GM21717 (cell line): ENCODE results near the gene HS6ST3.
"Not testable (repeated sequence)": the region's sequence is repeated elsewhere in the genome, so short reads cannot be mapped to it uniquely, and the experiment has no call there.

Source experiments
- ATAC-seq: cut with Tn5 transposase; IDR thresholded peaks from one replicate; pipeline ENCODE4 v1.9.1; 2021; ENCODE audit warnings: mild to moderate bottlenecking, moderate library complexity; ENCODE audit not compliant: unreplicated experiment

HS6ST3 gene

DNA sequence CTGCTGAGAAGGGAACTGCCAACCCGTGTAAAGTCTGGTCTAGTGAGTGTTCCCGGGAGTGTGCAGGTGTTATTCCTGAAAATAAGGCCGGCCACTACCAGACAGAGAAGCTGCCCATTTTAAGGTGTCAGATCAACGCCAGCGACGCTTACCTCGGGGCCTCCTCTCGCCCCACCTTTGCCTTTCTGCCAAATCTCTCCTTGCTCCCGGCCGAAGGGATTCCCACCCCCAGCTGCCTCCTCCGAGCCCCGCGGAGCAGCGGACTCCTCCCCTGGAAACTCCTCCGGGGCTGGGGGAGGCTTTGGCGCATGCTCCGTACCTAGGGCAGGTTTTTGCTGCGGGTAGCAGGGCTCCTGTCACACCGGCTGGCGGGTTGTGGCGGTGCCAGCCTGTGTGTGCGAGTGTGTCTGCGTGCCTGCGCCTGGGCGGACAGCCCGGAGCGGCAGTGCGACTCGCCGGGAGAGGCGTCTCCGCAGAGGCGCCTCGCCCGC is at the start of gene HS6ST3:
TSS of gene HS6ST3 (plus strand) at position 359 of the 491 bp plus-strand sequence.
- no peak for ATAC-seq

DNA sequence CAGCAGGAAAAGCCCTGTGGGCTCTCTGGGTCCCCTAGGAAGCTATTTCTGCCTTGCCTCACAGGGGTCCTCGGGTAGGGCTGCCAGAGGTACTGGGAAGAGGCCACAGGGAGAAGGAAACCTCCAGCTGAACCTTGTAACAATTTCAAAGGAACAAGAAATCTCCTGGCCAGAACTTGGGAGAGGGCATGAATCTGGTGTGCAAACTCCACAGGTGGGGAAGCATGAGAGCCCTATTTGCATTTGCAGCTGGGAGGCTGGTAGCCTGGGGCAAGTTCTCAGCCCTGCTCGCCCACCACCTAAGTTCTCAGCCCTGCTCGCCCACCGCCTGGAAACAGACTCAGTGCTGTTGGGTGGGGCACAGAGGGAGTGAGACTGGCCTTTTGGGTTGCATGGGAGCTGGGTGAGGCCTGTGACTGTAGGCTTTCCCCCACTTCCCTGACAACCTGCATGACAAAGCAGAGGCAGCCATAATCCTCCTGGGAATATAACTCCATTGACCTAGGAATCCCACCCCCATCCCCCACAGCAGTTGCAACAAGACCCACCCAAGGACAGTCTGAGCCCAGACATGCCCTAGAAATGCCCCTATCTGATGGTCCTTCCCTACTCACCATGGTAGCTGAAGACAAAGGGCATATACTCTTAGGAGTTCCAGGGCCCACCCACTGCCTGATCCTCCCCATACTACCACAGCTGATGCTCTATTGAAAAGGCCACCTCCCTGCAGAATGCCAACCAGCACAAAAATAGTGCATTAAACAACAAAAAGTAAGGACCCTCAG is 48.4 kb upstream of the HS6ST3 start:
- ATAC-seq, result no peak

DNA sequence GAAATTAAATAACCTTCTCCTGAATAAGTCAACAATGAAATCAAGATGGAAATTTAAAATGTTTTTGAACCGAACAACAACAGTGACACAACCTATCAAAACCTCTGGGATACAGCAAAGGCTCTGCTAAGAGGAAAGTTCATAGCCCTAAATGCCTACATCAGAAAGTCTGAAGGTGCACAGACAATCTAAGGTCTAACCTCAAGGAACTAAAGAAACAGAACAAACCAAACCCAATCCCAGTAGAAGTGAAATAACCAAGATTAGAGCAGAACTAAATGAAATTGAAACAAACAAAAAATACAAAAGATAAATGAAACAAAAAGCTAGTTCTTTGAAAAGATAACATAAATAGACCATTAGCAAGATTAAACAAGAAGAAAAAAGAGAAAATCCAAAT is 45.7 kb upstream of the HS6ST3 start:
- no peak for ATAC-seq

DNA sequence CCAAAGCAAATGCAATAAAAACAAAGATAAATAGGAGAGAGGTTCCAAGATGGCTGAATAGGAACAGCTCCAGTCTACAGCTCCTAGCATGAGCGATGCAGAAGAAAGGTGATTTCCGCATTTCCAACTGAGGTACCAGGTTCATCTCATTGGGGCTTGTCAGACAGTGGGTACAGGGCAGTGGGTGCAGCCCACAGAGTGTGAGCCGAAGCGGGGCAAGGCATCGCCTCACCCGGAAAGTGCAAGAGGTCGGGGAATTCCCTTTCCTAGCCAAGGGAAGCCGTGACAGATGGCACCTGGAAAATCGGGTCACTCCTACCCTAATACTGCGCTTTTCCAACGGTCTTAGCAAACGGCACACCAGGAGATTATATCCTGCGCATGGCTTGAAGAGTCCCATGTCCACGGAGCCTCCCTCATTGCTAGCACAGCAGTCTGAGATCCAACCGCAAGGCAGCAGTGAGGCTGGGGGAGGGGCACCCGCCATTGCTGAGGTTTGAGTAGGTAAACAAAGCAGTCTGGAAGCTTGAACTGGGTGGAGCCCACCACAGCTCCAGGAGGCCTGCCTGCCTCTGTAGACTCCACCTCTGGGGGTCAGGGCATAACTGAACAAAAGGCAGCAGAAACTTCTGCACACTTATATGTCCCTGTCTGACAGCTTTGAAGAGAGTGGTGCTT is 43.3 kb upstream of the HS6ST3 start:
- ATAC-seq, result not testable (repeated sequence)

DNA sequence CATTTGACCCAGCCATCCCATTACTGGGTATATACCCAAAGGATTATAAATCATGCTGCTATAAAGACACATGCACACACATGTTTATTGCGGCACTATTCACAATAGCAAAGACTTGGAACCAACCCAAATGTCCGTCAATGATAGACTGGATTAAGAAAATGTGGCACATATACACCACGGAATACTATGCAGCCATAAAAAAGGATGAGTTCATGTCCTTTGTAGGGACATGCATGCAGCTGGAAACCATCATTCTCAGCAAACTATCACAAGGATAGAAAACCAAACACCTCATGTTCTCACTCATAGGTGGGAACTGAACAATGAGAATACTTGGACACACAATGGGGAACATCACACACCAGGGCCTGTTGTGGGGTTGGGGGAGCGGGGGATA is 39.0 kb upstream of the HS6ST3 start:
- not testable (repeated sequence) for ATAC-seq

DNA sequence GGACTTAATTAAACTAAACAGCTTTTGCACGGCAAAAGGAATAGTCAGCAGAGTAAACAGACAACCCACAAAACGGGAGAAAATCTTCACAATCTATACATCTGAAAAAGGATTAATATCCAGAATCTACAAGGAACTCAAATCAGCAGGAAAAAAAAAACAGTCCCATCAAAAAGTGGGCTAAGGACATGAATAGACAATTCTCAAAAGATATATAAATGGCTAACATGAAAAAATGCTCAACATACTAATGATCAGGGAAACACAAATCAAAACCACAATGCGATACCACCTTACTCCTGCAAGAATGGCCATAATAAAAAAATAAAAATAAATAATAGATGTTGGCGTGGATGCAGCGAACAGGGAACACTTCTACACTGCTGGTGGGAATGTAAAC is 38.4 kb upstream of the HS6ST3 start:
- not testable (repeated sequence) for ATAC-seq

DNA sequence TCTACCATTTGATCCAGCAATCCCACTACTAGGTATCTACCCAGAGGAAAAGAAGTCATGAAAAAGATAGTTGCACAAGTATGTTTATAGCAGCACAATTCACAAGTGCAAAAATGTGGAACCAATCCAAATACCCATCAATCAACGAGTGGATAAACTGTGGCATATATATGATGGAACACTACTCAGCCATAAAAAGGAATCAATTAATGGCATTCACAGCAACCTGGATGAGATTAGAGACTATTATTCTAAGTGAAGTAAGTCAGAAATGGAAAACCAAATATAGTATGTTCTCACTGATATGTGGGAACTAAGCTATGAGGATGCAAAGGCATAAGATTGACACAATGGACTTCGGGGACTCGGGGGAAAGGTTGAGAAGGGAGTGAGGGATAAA is 38.0 kb upstream of the HS6ST3 start:
- ATAC-seq, result not testable (repeated sequence)

DNA sequence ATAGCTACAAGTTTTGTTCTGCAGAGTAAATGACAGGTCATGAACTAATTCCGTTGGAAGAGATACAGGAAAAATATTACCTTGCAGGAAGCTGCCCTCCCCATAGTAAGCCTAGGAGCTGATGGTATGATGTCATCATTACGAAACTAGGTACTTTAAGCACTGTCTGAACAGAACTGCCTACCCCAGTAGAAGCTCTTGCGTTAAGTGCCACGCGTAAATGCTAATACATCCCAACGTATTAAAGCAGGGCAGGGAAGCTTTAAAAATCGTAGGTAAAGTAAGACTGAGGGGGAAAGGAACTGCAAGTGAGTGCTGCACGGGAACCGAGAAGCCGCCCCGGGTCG is 37.3 kb upstream of the HS6ST3 start:
- ATAC-seq, result peak; percentile 62

DNA sequence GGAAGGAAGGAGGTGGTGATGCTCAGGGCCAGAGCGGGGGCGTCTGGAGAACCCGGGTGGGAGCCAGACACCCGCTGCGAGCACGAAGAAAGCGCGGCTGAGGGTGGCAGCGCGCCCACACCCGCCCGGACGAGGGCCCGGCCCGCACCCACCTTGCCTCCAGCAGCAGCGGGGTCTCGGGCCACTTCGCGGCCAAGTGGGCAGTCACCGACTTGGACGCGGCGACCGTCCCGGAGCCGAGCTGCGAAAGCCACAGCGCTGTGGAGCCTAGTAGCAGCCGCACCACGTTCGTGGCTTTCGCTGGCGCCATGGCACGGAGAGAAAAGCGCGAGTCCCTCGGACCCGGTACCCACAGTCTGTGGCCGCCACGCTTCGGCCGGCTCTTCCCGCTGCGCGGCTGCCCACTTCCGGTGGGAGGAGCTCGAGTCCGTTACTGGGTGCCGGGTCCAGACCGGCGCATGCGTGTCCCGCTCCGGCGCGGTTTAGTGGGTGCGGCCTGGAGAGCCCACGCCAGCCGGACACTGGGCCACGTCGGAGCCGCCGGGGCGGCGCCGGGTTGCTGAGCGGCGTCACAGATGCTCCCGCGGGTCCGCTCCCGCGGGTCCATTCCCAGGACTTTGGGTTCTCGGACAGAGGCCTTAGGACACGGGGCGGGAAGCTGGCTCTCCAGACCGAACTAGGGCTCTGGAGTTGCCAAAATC is 36.8 kb upstream of the HS6ST3 start, which contains the start of gene UGGT2:
TSS of gene UGGT2 (minus strand) at position 399 of the 701 bp plus-strand sequence. CDS start at position 310, 89 bp downstream.
- peak; percentile 93 for ATAC-seq

DNA sequence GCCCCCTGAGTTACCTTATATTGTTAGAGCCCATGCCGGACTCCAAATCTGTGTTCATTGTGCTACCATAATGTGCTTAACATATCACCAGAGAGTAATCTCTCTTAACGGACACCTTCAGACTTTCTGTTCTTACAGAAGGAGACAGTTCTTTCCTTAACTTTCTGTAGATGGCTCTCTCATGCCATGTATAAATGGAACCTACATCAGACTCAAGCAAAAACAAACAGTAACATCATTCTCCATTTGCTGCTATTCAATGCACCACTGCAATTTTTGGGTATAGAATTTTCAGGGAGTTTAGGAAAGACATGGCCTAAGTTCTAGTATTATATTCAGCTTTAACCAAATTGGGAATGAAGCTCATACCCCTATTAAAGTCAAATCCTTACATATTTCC is 24.1 kb upstream of the HS6ST3 start:
- no peak for ATAC-seq

DNA sequence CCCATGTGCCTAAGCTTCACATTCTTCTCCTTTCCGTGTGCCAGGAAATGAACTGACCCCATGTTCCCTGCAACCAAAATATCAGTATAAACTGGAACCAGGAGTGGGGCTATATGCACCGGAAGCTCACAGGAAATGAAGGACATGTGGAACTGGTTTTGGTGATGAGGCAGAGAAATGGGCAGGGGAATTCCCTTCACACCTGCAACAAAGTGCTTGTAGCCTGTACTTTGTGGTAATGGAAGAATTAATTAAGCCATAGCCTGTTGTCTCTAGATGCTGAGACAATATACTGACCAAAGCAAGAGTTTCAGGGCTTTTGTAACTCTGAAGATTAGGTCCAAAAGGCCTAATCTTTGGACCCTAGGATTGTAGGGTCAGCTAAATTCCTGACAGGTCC is 21.2 kb upstream of the HS6ST3 start:
- ATAC-seq, result no peak

DNA sequence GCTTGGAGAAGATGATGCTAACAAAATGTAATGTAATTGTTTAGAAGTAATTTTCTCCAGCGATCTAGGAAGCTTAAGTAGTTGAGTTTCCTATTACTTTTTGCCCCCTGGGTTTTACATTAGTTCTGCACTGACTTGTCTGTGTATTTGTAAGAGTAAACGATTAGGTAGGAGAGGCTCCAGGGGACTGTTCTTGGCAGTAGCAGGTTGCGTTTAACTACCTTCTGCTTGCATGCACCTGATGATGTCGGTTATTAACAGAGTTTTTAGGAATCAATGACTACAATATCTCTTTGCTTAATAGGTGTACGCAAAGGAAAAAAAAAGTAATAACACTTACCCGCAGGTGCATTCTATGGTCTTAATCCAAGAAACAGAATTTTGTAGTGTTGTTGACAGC is 18.4 kb upstream of the HS6ST3 start:
- ATAC-seq, result no peak

DNA sequence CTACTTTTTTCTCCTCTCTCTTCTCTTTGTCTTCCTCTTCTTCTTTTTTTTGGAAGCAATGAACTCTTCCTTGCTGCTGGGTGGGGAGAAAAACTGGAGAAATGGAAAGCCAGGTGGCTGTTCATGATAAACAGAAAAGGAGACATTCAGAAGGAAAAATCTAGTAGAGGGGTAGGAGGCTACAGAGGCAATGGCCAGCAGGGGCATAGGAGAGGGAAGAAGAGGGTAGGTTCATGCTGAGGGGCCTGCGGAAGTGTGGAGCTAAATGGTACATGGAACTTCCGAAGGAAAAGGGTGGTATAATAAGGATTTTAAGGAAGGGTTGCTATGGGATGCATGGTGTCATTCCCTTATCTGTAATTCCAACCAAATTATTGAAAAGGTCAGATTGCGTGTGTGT is 17.5 kb upstream of the HS6ST3 start:
- no peak for ATAC-seq

DNA sequence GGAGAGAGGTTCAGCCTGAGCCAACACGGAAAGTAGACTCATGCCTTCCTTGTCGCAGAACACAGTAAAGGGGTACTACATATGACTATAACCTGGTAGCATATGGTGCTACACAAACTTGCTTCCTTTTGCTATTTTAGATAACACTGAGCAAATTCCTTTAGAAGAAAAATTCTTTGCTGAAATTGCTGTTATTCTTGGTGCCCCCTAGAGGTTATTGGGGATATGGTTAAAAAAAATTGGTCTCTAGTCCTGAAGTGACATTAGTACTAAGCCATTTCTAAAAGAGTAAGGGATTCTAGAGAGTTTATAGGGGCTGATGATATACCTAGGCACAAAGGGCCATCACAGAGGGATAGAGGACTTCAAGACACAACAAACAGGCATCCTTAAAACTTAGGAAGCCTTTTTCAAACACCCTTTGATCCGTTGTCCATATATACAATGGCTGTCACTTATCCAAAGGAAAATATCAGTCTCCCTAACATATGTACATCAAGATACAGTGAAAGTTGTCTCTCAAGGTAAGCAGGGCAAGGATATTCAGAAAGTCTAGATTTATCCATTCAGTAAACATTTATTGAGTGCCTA is 13.9 kb upstream of the HS6ST3 start:
- ATAC-seq, result no peak

DNA sequence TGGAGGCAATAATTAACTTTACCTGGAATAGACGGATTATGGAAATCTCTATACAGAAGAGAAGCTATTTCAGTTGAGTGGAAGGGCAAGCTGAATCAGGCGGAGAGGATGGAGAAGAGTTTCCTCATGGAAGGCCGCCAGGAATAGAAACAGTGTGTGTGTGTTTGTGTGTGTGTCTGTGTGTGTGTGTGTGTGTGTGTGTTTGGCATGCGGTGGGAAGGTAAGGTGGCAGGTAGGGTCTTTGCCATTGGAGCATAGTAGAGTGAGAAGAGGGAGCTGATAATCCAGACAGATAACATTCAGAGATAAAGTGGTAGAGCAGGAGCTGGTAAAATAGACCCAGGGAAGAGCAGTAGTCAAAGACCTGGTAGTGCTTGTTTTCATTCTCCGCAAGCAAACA is 9.2 kb upstream of the HS6ST3 start:
- no peak for ATAC-seq

DNA sequence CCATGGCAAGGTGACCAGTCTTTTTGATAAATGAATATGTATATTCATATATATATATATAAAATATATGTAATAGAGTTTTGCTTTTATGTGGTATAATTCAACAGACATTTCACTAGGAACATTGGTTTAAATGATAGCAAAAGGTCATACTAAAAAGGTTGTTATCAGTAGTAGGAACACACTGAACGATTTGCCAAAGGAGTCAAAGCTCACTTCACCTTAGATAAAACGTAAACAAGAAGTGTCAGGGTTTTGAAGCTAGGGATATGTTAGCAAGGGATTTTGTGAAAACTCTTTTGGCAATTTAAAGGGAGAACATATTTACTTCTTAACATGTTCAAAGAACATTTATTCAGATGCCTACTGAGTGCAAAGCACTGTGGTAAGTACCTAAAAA is 8.0 kb upstream of the HS6ST3 start:
- ATAC-seq, result no peak

DNA sequence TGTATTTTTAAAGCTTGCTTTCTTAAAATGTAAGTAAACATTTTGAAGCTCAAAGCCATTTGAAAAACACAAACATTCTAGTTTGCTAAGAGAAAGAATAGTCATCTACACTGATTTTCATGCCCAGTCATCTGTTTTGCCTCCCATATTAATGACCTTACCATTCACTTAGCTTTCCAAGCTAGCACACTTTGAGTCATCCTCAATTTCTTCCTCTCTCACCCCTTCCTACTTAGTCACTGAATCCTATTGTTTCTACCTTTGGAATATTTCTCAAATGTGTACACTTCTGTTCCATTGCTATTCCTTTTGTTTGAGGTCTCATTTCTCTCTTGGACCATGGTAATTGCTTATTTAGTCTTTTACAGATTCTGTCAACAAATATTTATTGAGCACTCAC is 7.3 kb upstream of the HS6ST3 start:
- ATAC-seq, result no peak

DNA sequence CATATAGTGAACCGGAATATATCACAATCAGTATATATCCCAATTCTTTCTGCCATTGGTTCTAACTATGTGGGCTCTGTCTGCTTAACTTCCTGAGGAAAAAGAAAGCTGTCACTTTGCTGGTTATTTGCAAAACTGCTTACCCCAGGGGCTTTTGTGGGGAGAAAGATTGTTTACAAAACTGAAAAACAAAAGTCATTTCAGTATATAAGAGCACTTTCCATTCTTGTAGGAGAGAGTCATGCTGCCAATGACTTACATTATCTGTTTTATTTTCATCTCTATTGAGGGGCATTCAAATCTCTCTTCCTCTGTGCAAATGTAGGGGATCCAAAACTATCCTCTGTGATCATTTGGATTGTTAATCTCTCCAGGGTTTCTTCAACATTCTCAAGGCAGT is 3.2 kb upstream of the HS6ST3 start:
- no peak for ATAC-seq

DNA sequence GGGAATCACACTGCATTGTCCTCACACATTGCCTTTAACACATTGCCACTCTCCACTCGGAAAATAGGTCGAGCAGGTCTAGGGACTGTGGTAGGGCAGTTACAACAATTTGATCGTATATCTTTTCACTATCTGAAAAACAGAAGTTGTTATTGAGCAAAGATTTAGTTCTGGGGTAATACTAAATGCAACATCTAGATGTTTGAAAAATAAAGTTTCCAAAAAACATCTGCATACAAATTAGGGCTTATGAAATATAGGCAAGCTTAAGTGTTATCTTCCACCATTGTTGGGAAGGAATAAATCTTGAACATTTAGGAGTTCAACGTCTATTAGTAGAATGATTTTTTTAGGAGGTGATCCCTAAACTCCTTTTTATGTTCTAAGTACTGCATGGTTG is 768 bp upstream of the HS6ST3 start:
- ATAC-seq, result no peak

DNA sequence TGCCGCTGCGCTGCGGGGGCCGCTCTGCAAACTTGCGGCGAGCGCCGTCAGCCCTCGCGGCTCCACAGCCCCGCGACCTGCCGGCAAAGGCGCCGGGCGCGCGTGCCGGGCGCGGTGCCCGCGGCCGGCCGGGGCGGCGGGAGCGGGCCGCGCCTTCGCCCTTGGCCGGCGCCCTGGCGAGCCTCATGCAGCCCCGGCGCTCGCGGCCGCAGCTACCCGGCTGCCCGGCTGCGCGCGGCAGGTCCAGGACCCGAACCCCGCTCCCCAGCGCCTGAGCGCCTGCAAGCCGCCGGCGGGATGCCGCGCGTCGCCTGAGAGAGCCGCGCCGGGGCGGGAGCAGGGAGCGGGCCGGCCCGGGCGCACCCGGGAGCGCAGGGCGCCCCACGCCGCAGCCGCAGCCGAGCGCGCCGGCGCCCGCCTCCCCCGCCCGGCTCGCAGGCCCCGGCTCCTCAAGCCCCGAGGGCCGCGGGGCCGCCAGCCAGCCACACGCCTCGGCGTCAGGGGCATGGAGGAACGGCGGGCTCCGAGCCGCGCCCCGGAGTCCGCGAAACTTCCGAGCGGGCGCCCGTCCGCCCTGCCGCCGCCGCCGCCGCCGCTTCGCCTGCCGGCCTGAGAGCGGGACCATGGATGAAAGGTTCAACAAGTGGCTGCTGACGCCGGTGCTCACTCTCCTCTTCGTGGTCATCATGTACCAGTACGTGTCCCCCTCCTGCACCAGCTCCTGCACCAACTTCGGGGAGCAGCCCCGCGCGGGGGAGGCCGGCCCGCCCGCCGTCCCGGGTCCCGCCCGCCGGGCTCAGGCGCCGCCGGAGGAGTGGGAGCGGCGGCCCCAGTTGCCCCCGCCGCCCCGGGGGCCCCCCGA is 564 bp downstream of the HS6ST3 start:
- ATAC-seq, result no peak
